Epithelial cell of proximal tubule (primary cell): ENCODE results near the gene EIF4E1B. TPM values are rescaled to one million over a fixed set of nuclear protein-coding genes. Genes with fewer than 3 reads are reported as not detected.

ENCODE experiments used
- DNase-seq: peaks from one replicate; pipeline ENCODE4 v3.0.0-alpha.2; 2011; ENCODE audit warnings: low read depth
- H3K4me3 ChIP-seq: 2 replicates; pipeline ENCODE4 v1.5.1; 2011; ENCODE audit warnings: low read depth, mild to moderate bottlenecking, low read length
- total RNA-seq: library from RNA; depleted of rRNA; stranded (reverse); fragments of >200 nt; gene quantifications from 2 replicates; pipeline ENCODE4 v1.2.3, GENCODE V29; 2015
- TF ChIP-seq, protein P1 (sequence below): conservative IDR thresholded peaks from 2 replicates; pipeline ENCODE4 v1.5.1; 2012; ENCODE audit warnings: low read depth, mild to moderate bottlenecking, low read length

The EIF4E1B gene
- total RNA-seq, 1 donor from 2014 or later = not detected

DNA sequence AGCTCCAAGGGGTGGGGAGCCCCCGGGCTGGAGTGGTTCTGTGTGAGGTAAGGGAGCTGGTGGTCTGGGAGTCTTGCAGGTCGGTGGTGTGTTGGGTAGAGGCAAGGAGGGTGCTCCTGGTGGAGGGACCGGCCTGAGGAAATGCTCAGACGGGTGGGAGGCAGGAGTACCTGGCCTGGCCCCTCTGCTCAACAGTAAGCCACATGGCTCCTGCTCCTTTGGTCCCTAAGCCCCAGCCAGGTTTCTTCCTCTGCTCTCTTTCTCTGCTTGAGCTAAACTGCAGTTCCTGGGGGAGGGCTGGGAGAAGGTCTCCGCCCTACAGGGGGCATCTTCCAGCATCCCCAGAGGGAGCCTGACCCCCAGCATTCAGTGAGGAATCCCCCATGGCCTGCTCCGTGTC, 34.0 kb downstream of the EIF4E1B start:
- H3K4me3 ChIP-seq = no peak overlapping the region
- TF ChIP-seq, protein P1, sequence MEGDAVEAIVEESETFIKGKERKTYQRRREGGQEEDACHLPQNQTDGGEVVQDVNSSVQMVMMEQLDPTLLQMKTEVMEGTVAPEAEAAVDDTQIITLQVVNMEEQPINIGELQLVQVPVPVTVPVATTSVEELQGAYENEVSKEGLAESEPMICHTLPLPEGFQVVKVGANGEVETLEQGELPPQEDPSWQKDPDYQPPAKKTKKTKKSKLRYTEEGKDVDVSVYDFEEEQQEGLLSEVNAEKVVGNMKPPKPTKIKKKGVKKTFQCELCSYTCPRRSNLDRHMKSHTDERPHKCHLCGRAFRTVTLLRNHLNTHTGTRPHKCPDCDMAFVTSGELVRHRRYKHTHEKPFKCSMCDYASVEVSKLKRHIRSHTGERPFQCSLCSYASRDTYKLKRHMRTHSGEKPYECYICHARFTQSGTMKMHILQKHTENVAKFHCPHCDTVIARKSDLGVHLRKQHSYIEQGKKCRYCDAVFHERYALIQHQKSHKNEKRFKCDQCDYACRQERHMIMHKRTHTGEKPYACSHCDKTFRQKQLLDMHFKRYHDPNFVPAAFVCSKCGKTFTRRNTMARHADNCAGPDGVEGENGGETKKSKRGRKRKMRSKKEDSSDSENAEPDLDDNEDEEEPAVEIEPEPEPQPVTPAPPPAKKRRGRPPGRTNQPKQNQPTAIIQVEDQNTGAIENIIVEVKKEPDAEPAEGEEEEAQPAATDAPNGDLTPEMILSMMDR = no peak
- no peak for DNase-seq

GRCh38 chr5:176664886-176665285, 34.4 kb downstream of the EIF4E1B start:
- H3K4me3 ChIP-seq = no peak overlapping the region
- TF ChIP-seq, protein P1 = no peak
- DNase-seq = no peak

DNA sequence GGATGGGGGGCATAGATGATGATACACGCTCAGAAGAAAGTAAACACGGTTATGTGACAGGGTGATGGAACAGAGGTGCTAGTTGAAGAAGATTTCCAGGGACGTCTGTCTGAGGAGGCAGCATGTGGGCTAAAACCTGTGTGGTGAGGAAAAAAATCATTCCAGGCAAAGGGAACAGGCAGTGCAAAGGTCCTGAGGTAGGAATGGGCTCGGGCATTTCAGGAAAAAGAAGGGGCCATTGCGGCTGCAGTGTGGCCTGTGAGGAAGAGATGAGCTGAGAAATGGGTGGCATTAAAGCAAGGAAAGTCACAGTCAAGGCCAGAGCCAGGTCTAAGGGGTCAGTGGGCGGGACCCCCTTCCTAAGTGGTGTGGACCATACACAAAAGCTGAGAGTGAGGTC, 35.0 kb downstream of the EIF4E1B start:
- TF ChIP-seq, protein P1 = no peak
- no peak overlapping the region for H3K4me3 ChIP-seq
- no peak for DNase-seq

GRCh38 chr5:176667637-176668036, 37.2 kb downstream of the EIF4E1B start:
- H3K4me3 ChIP-seq = no peak overlapping the region
- TF ChIP-seq, protein P1 = no peak
- no peak for DNase-seq

- TF ChIP-seq, protein P1 = no peak
- H3K4me3 ChIP-seq = no peak overlapping the region
- DNase-seq = no peak
These were observed 40.0 kb downstream of the EIF4E1B start for GRCh38 chr5:176670449-176670848.

GRCh38 chr5:176671399-176671798, 40.9 kb downstream of the EIF4E1B start:
- DNase-seq = no peak
- TF ChIP-seq, protein P1 = no peak
- H3K4me3 ChIP-seq = no peak overlapping the region

GRCh38 chr5:176671890-176672747, 41.6 kb downstream of the EIF4E1B start:
- no peak overlapping the region for H3K4me3 ChIP-seq
- DNase-seq = no peak
- TF ChIP-seq, protein P1 = no peak
